Endothelial cell of umbilical vein (primary cell): ENCODE measurements around the gene BATF. TPM values are rescaled to one million over a fixed set of nuclear protein-coding genes. Genes with fewer than 3 reads are reported as not detected.

ENCODE experiments used
- BruUV-seq: library from RNA; stranded (reverse); fragments of 400-500 nt; replicated peaks from 2 replicates; lab custom pipeline; 2021; lab: Mats Ljungman, UMichigan
- CTCF ChIA-PET: fragments of 300-600, 350-600 bp; sonication (Branson Sonifier 250); formaldehyde crosslinking; loops from one replicate; lab custom pipeline; 2021; ENCODE audit warnings: antibody characterized with exemption, inconsistent platforms; lab: Charles Lee
- POLR2A ChIA-PET: fragments of 300-600, 350-600 bp; sonication (Branson Sonifier 250); formaldehyde crosslinking; loops from one replicate; lab custom pipeline; 2021; ENCODE audit warnings: antibody characterized with exemption, inconsistent platforms; lab: Charles Lee
- DNase-seq: peaks from one replicate; pipeline ENCODE4 v3.0.0-alpha.2; 2011; ENCODE audit warnings: low read depth, low spot score
- FAIRE-seq: peaks from 2 replicates; lab custom pipeline; 2011; peaks lifted over from hg19 to GRCh38; lab: Jason Lieb, UNC
- H2AFZ ChIP-seq: 2 replicates; pipeline ENCODE4 v1.6.0; 2012; ENCODE audit warnings: low read depth, low read length, control low read depth, inconsistent platforms
- H3K27ac ChIP-seq: 2 replicates; pipeline ENCODE4 v1.5.1; 2011; ENCODE audit warnings: low read depth, mild to moderate bottlenecking, control low read depth, low read length, moderate library complexity; ENCODE audit not compliant: insufficient read depth
- H3K27me3 ChIP-seq, 2 experiments: 2 replicates each; pipeline versions ENCODE4 v1.6.0 to v1.6.1; 2011; ENCODE audit warnings: low read length in 2 of 2, mixed read lengths in 1 of 2; ENCODE audit not compliant: control insufficient read depth in 2 of 2, insufficient read depth in 2 of 2
- H3K36me3 ChIP-seq, 2 experiments: 2 replicates in 1 of 2; 3 replicates in 1 of 2; pipeline ENCODE4 v1.5.1; 2011; ENCODE audit warnings: low read length in 2 of 2, mild to moderate bottlenecking in 1 of 2, moderate library complexity in 1 of 2; ENCODE audit not compliant: control insufficient read depth in 2 of 2, insufficient read depth in 2 of 2; ENCODE audit errors: extremely low read depth in 1 of 2
- H3K4me1 ChIP-seq: 3 replicates; pipeline ENCODE4 v1.5.1; 2011; ENCODE audit warnings: mild to moderate bottlenecking, low read length; ENCODE audit not compliant: control insufficient read depth, insufficient read depth; ENCODE audit errors: extremely low read depth
- H3K4me2 ChIP-seq: 2 replicates; pipeline ENCODE4 v1.6.1; 2011; ENCODE audit warnings: low read length, control low read depth, mixed read lengths; ENCODE audit not compliant: insufficient read depth
- H3K4me3 ChIP-seq, 3 experiments: fragments of 200-600 bp in 1 of 3; sonication (generic), shearing (Covaris generic) in 1 of 3; replicated peaks in 1 of 3; 2 replicates each; pipeline ENCODE4 v1.5.1; 2011 to 2016; ENCODE audit warnings: control low read depth in 3 of 3, low read length in 3 of 3, mild to moderate bottlenecking in 2 of 3, inconsistent platforms in 1 of 3, low read depth in 1 of 3, moderate library complexity in 1 of 3; ENCODE audit not compliant: insufficient read depth in 1 of 3
- H3K79me2 ChIP-seq: 2 replicates; pipeline ENCODE4 v1.6.0; 2012; ENCODE audit warnings: low read length, inconsistent platforms; ENCODE audit not compliant: control insufficient read depth, insufficient read depth
- H3K9ac ChIP-seq: replicated peaks from 2 replicates; pipeline ENCODE3; 2011; ENCODE audit warnings: low read length, control low read depth; ENCODE audit not compliant: insufficient read depth; ENCODE audit errors: extremely low read depth
- H3K9me1 ChIP-seq: replicated peaks from 3 replicates; pipeline ENCODE4 v1.6.0; 2011; ENCODE audit warnings: mild to moderate bottlenecking, low read length; ENCODE audit not compliant: control insufficient read depth, insufficient read depth; ENCODE audit errors: extremely low read depth
- H3K9me3 ChIP-seq: replicated peaks from 2 replicates; pipeline ENCODE4 v1.5.1; 2012; ENCODE audit warnings: low read length, inconsistent platforms; ENCODE audit not compliant: control insufficient read depth, insufficient read depth
- H4K20me1 ChIP-seq: replicated peaks from 2 replicates; pipeline ENCODE3; 2011; ENCODE audit warnings: mild to moderate bottlenecking, low read length; ENCODE audit not compliant: control insufficient read depth, insufficient read depth; ENCODE audit errors: extremely low read depth
- EZH2 ChIP-seq: IDR thresholded peaks from 2 replicates; pipeline ENCODE4 v1.6.1; 2012; ENCODE audit warnings: borderline replicate concordance, low read depth, mild to moderate bottlenecking, moderate library complexity, low read length, inconsistent platforms; ENCODE audit not compliant: severe bottlenecking
- FOS ChIP-seq: IDR thresholded peaks from 2 replicates; pipeline ENCODE4 v1.6.1; 2011; ENCODE audit warnings: mild to moderate bottlenecking, low read length, moderate library complexity, borderline replicate concordance; ENCODE audit not compliant: insufficient read depth
- GATA2 ChIP-seq: IDR thresholded peaks from 2 replicates; pipeline ENCODE4 v1.7.0; 2011; ENCODE audit warnings: low read depth, mild to moderate bottlenecking, moderate library complexity, mixed read lengths, low read length; ENCODE audit not compliant: insufficient read length, insufficient read depth
- JUN ChIP-seq: IDR thresholded peaks from 2 replicates; pipeline ENCODE4 v1.6.1; 2011; ENCODE audit warnings: borderline replicate concordance, low read depth; ENCODE audit not compliant: insufficient read length, insufficient read depth
- MYC ChIP-seq: IDR thresholded peaks from one replicate; pipeline ENCODE4 v1.6.1; 2011; ENCODE audit warnings: mild to moderate bottlenecking, low read depth, low read length
- POLR2A ChIP-seq: IDR thresholded peaks from 2 replicates; pipeline ENCODE4 v1.6.1; 2012; ENCODE audit warnings: low read depth, mild to moderate bottlenecking, control low read depth, low read length
- POLR2AphosphoS5 ChIP-seq: IDR thresholded peaks from 2 replicates; pipeline ENCODE4 v1.6.1; 2012; ENCODE audit warnings: low read depth, mild to moderate bottlenecking, control low read depth, low read length, moderate library complexity; ENCODE audit not compliant: insufficient read depth
- dilution Hi-C: fragments of 300-500 bp; cut with MboI; formaldehyde crosslinking; loops from one replicate; pipeline ENCODE4 v1.15.0; 2019; ENCODE audit warnings: low sequenced_read_pairs; ENCODE audit not compliant: extremely low pct_ligation_motif_present
- intact Hi-C: fragments of 100-400 bp; cut with micrococcal nuclease; formaldehyde crosslinking; loops from one replicate; pipeline ENCODE4 v1.10.0; 2022
- polyA plus RNA-seq, 4 experiments: library from polyadenylated mRNA; depleted of rRNA in 3 of 4; stranded (reverse) in 3 of 4; unstranded in 1 of 4; fragments of >200 nt; gene quantifications; 2 replicates each; pipeline versions ENCODE4 v1.2.1 to v1.2.3, GENCODE V29; 2011 to 2012; ENCODE audit warnings: missing spikeins in 1 of 4
- total RNA-seq: library from RNA; stranded (reverse); gene quantifications from 2 replicates; pipeline ENCODE4 v1.2.3, GENCODE V29; 2021
- TF ChIP-seq, protein P1 (sequence below): IDR thresholded peaks from 2 replicates; pipeline ENCODE4 v1.6.1; 2011; ENCODE audit not compliant: insufficient read depth, insufficient read length

The BATF gene
- total and polyA plus RNA-seq, 2 donors (not counting 3 experiments of a cell fraction or from before 2014, with no cell fraction given) = not detected

DNA sequence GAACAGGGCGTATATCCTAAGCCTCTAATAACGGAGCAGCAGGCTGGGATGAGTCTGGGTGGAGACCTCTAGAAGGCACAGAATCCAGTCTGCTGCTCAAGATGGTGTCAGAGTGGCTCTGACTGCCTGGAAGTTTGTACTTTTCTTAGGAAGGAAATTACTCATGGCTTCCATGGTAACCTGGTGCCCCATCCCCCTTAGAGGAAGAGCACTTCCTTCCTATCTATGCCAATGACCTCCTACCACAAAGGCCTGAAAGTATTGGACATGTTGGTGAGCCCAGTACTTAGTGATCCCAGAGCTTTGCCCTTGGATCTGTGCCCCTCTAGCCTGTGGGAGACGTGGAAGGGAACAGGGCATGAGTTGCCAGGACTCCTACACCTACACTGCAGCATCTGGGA lies 1.5 kb downstream of the BATF start:
- POLR2A ChIA-PET = interaction anchor here (1.3 kb wide), 1 partner anchor 12 kb away, joined by 3 read pairs; no protein-coding TSS in a partner anchor
- Histone ChIP-seq H3K27ac (peak overlapping the region; percentile 82), H3K9me3 (no peaks in the 10 kb centered on the region), H4K20me1 (no peaks in the 10 kb centered on the region), H3K4me2 (peak overlapping the region; percentile 83), H3K9ac (peak overlapping the region; percentile 41), H3K9me1 (no peaks in the 10 kb centered on the region), H3K4me3 (no peak overlapping the region), H3K79me2 (no peaks in the 10 kb centered on the region), H3K36me3 (no peaks in the 10 kb centered on the region), H3K27me3 (no peaks in the 10 kb centered on the region), H3K4me1 (peaks cover 25% of the 10 kb centered on the region), H2AFZ (peak overlapping the region; percentile 49)
- CTCF ChIA-PET = interaction anchor here (0.7 to 1.7 kb wide), 7 partner anchors 11 to 37 kb away, joined by 3 to 10 read pairs (median 3); no protein-coding TSS in a partner anchor
- dilution Hi-C loops (no loop called here), intact Hi-C loops (loop anchor here (1.0 to 5.0 kb wide), 3 partner anchors 12 to 124 kb away; no protein-coding TSS in a partner anchor)
- peak; percentile 82 for TF ChIP-seq FOS
- TF ChIP-seq, protein P1, sequence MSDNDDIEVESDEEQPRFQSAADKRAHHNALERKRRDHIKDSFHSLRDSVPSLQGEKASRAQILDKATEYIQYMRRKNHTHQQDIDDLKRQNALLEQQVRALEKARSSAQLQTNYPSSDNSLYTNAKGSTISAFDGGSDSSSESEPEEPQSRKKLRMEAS = no peak
- no peak for TF ChIP-seq MYC
- TF ChIP-seq POLR2A = no peak
- no peak for TF ChIP-seq EZH2
- peak; percentile 57 for TF ChIP-seq GATA2
- peak; percentile 91 for TF ChIP-seq POLR2AphosphoS5
- peak; percentile 94 for TF ChIP-seq JUN
- peak; percentile 80 for DNase-seq
- no TSS peak for BruUV-seq
- peak; percentile 84 for FAIRE-seq

DNA sequence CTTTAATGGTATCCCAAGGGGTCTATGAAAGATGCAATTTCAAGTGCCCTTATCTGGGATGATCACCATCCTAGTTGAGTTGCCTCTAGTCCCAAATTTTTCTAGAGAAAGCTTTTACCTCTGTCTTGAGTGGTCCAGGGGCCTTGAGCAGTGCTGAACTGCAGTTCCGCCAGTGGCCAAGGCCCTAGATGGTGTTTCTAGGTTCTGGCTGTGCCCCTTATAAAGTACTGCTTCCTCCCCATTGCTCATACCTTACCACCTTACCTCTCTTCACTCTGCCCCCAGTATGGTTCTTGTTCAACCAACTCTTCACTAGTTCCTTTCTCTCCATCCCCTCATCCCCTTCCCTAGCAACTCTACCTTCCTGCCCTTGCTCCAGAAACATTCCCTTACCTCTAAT lies 3.7 kb downstream of the BATF start:
- CTCF ChIA-PET = interaction anchor here (0.9 to 3.3 kb wide), 4 partner anchors 10 to 129 kb away, joined by 3 to 21 read pairs (median 4); no protein-coding TSS in a partner anchor
- BruUV-seq = no TSS peak

More for the DNA sequence above, 3.7 kb downstream of the BATF start:
- no peak overlapping the region for H2AFZ ChIP-seq
- peaks cover 25% of the 10 kb centered on the region for H3K4me1 ChIP-seq
- no peaks in the 10 kb centered on the region for H3K27me3 ChIP-seq
- POLR2A ChIA-PET = no interaction called here
- no peak overlapping the region for H3K4me3 ChIP-seq
- no peaks in the 10 kb centered on the region for H4K20me1 ChIP-seq
- no peaks in the 10 kb centered on the region for H3K36me3 ChIP-seq
- dilution Hi-C loops = no loop called here
- H3K4me2 ChIP-seq = no peak overlapping the region
- DNase-seq (no peak), FAIRE-seq (no peak)
- no peaks in the 10 kb centered on the region for H3K9me1 ChIP-seq
- H3K27ac ChIP-seq = no peak overlapping the region
- H3K9me3 ChIP-seq = no peaks in the 10 kb centered on the region
- H3K79me2 ChIP-seq = no peaks in the 10 kb centered on the region
- no peak overlapping the region for H3K9ac ChIP-seq
- TF ChIP-seq GATA2 = no peak
- TF ChIP-seq POLR2A = no peak
- TF ChIP-seq MYC = no peak
- intact Hi-C loops = no loop called here
